ENCODE measurements around the gene CCDC63. TPM values are rescaled to one million over a fixed set of nuclear protein-coding genes. Genes with fewer than 3 reads are reported as not detected.

Gene CCDC63
- not detected in 2 replicates for total RNA-seq

GRCh38 chr12:110846615-110847566, at the start of gene CCDC63:
CCDC63 (plus strand) TSS chr12:110846987; CDS start chr12:110852955, 5,968 bp downstream.

GRCh38 chr12:110920324-110920910, 73.6 kb downstream of the CCDC63 start, which contains the start of gene MYL2:
MYL2 (minus strand) TSS chr12:110920579; CDS start chr12:110920529, 50 bp downstream.

Other genes with a start within 250 kb of the CCDC63 start
- 23.0 and 41.2 TPM in 2 replicates for gene TCTN1, start 232.9 kb upstream of the CCDC63 start, total RNA-seq
- gene HVCN1, start 157.9 kb upstream of the CCDC63 start, total RNA-seq: 2.3 and 3.5 TPM in 2 replicates
- gene PPP1CC, start 104.1 kb upstream of the CCDC63 start, total RNA-seq: 51.5 and 92.9 TPM in 2 replicates
- not detected in 2 replicates for gene MYL2, start 73.6 kb downstream of the CCDC63 start, total RNA-seq
- gene CUX2, start 187.2 kb downstream of the CCDC63 start, total RNA-seq: not detected in 2 replicates

All from mesangial cell (primary cell).